Measurements from ENCODE around the gene TROAP. TPM values are rescaled to one million over a fixed set of nuclear protein-coding genes. Genes with fewer than 3 reads are reported as not detected.

TROAP gene
- total and polyA plus RNA-seq, 9 of the 15 experiments (the other 6 are each of a cell fraction or from before 2014, with no cell fraction given): 46.4 to 171 (median 59.8) TPM

DNA sequence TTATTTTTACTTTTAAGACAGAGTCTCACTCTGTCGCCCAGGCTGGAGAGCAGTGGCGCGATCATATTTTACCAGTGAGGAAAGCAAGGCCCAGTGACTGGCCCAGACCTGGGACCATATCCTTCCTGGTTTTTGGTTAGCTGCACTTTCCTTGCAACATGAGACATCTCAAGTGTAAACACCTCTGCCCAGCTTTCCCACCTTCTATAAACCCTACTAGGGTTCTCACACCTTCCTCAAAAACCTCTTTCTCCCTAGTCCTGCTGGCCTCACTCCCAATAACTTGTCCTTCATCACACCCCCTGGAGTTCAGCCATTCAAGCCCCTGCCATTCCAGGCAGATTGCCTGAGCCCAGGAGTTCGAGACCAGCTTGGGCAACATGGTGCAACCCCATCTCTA is 38.4 kb upstream of the TROAP start:
- Histone ChIP-seq H3K9me1 (ENCODE audit: control insufficient read depth, insufficient read depth, low read length) (no peaks in the 10 kb centered on the region), H3K27me3 (ENCODE audit: control insufficient read depth in 2 of 2, insufficient read depth in 2 of 2, low read length in 2 of 2) (no peaks in the 10 kb centered on the region), H4K20me1 (replicated peaks; ENCODE audit: control insufficient read depth, insufficient read depth, low read length) (peaks cover 3% of the 10 kb centered on the region; the same call in 1 of the 2 replicates), H3K9ac (ENCODE audit: insufficient read depth in 1 of 2, low read depth in 2 of 2, low read length in 2 of 2) (no peak overlapping the region), H3K27ac (ENCODE audit: extremely low read depth, low read depth, low read length) (no peak overlapping the region), H3K4me3 (no peak overlapping the region), H3K9me3 (replicated peaks; ENCODE audit: control insufficient read depth, insufficient read depth, low read depth, low read length) (no peaks in the 10 kb centered on the region), H2AFZ (ENCODE audit: low read depth, low read length) (no peak overlapping the region), H3K4me1 (replicated peaks in 1 of 2; ENCODE audit: control insufficient read depth in 2 of 2, insufficient read depth in 2 of 2, low read length in 2 of 2) (peaks cover 7 to 10% of the 10 kb centered on the region in 2 experiments), H3K36me3 (ENCODE audit: control insufficient read depth, insufficient read depth, low read length) (no peaks in the 10 kb centered on the region), H3K4me2 (ENCODE audit: insufficient read depth, low read length) (no peak overlapping the region), H3K79me2 (ENCODE audit: control insufficient read depth, insufficient read depth, low read length) (no peaks in the 10 kb centered on the region; the same call in 2 of the 3 replicates)
- 75% methylated on average over 4 of the region's 4 CpGs for WGBS (ENCODE audit: insufficient coverage, low coverage, missing lambda C conversion rate)
- ChIA-PET CTCF (ENCODE audit: low intra/inter-chr PET ratio) (no interaction called here), POLR2A (interaction anchor here (0.7 to 4.7 kb wide), 6 partner anchors 10 to 155 kb away, joined by 3 to 34 read pairs (median 4); partner anchors contain the start of genes PRPH and TUBA1C)
- TF ChIP-seq GABPB1 (CRISPR knock-in tag; IDR thresholded peaks at IDR 0.05): no peak
- TF ChIP-seq SIN3B (IDR thresholded peaks at IDR 0.05; ENCODE audit: low read depth): no peak
- TF ChIP-seq, protein P1, sequence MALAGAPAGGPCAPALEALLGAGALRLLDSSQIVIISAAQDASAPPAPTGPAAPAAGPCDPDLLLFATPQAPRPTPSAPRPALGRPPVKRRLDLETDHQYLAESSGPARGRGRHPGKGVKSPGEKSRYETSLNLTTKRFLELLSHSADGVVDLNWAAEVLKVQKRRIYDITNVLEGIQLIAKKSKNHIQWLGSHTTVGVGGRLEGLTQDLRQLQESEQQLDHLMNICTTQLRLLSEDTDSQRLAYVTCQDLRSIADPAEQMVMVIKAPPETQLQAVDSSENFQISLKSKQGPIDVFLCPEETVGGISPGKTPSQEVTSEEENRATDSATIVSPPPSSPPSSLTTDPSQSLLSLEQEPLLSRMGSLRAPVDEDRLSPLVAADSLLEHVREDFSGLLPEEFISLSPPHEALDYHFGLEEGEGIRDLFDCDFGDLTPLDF (CRISPR knock-in tag; IDR thresholded peaks at IDR 0.05): no peak
- no peak for TF ChIP-seq PBX2 (CRISPR knock-in tag; IDR thresholded peaks at IDR 0.05; ENCODE audit: low read depth)
- no peak for TF ChIP-seq PBX2 (tag; conservative IDR thresholded peaks at IDR 0.05; ENCODE audit: low read depth)
- no peak for TF ChIP-seq EGR1 (conservative IDR thresholded peaks at IDR 0.05)
- TF ChIP-seq FOXA3 (CRISPR knock-in tag; conservative IDR thresholded peaks at IDR 0.05 in 1 of 2, IDR thresholded peaks at IDR 0.05 in 1 of 2): no peak
- no peak for TF ChIP-seq ARID2 (IDR thresholded peaks at IDR 0.05)
- no peak for TF ChIP-seq SIX5 (IDR thresholded peaks at IDR 0.05; ENCODE audit: borderline replicate concordance in 1 of 2, insufficient read depth in 1 of 2, low read depth in 1 of 2, low read length in 2 of 2)
- no peak for TF ChIP-seq RBFOX2 (IDR thresholded peaks at IDR 0.05; ENCODE audit: low read depth, low read length)
- TF ChIP-seq ZNF384 (IDR thresholded peaks at IDR 0.05; ENCODE audit: low read depth, low read length): no peak
- no peak for TF ChIP-seq ZNF212 (CRISPR knock-in tag; IDR thresholded peaks at IDR 0.05)
- no peak for TF ChIP-seq SRF (CRISPR knock-in tag; IDR thresholded peaks at IDR 0.05)
- no peak for TF ChIP-seq RAD51 (IDR thresholded peaks at IDR 0.05; ENCODE audit: borderline replicate concordance, low read depth)
- TF ChIP-seq PML (IDR thresholded peaks at IDR 0.05; ENCODE audit: low read length): no peak
- TF ChIP-seq HMG20B (CRISPR knock-in tag; IDR thresholded peaks at IDR 0.05): no peak
- DNase-seq (ENCODE audit: extremely low read depth in 1 of 4, low spot score in 3 of 4) (no peak), FAIRE-seq (peak; percentile 29), ATAC-seq (no peak)
- BruUV-seq (replicated peaks): no TSS peak
- intact Hi-C loops (cut with micrococcal nuclease): no loop called here
- in situ Hi-C loops (cut with MboI): loop anchor here (5.0 kb wide), 2 partner anchors 53 to 238 kb away; partner anchors contain the start of gene C1QL4

All from K562 (cell line).